Transverse colon (tissue), 4 donors: ENCODE results near the gene C2.
"Not testable (repeated sequence)": the region's sequence is repeated elsewhere in the genome, so short reads cannot be mapped to it uniquely, and the experiment has no call there.

Source experiments
- POLR2A ChIP-seq: fragments of 450-650 bp; IDR thresholded peaks from one replicate; pipeline ENCODE4 v1.6.1; 2016; ENCODE audit warnings: antibody characterized with exemption, mild to moderate bottlenecking, moderate library complexity
- POLR2AphosphoS5 ChIP-seq, 3 donors: sonication (generic); formaldehyde crosslinking; IDR thresholded peaks; one replicate each; pipeline ENCODE4 v1.6.1; 2016; ENCODE audit warnings: antibody characterized with exemption in 3 of 3
- TF ChIP-seq, protein P1 (sequence below), 5 experiments: fragments of 200-600 bp in 3 of 5; fragments of 450-650 bp in 2 of 5; sonication (generic) in 3 of 5; IDR thresholded peaks; 1 replicate in 2 of 5; 2 replicates in 3 of 5; pipeline ENCODE4 v1.5.1; 2016 to 2017; ENCODE audit warnings: antibody characterized with exemption in 5 of 5, inconsistent platforms in 3 of 5, mild to moderate bottlenecking in 2 of 5, moderate library complexity in 1 of 5

DNA sequence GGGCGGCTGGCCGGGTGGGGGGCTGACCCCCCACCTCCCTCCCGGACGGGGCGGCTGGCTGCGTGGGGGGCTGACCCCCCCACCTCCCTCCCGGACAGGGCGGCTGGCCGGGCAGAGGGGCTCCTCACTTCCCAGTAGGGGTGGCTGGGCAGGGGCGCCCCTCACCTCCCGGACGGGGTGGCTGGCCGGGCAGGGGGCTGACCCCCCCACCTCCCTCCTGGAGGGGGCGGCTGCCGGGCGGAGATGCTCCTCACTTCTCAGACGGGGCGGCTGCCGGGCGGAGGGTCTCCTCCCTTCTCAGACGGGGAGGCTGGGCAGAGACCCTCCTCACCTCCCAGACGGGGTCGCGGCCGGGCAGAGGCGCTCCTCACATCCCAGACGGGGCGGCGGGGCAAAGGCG lies 48.5 kb downstream of the C2 start:
- TF ChIP-seq, protein P1, sequence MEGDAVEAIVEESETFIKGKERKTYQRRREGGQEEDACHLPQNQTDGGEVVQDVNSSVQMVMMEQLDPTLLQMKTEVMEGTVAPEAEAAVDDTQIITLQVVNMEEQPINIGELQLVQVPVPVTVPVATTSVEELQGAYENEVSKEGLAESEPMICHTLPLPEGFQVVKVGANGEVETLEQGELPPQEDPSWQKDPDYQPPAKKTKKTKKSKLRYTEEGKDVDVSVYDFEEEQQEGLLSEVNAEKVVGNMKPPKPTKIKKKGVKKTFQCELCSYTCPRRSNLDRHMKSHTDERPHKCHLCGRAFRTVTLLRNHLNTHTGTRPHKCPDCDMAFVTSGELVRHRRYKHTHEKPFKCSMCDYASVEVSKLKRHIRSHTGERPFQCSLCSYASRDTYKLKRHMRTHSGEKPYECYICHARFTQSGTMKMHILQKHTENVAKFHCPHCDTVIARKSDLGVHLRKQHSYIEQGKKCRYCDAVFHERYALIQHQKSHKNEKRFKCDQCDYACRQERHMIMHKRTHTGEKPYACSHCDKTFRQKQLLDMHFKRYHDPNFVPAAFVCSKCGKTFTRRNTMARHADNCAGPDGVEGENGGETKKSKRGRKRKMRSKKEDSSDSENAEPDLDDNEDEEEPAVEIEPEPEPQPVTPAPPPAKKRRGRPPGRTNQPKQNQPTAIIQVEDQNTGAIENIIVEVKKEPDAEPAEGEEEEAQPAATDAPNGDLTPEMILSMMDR (IDR thresholded peaks at IDR 0.05): not testable (repeated sequence)
- not testable (repeated sequence) for TF ChIP-seq POLR2A; POLR2AphosphoS5 (IDR thresholded peaks at IDR 0.05)
